ENCODE results near the gene CBX1. TPM values are rescaled to one million over a fixed set of nuclear protein-coding genes. Genes with fewer than 3 reads are reported as not detected.

Gene CBX1
- total and polyA plus RNA-seq, 2 of the 13 experiments (the other 11 are each of a cell fraction or from before 2014, with no cell fraction given), result 17.8 to 108 TPM

DNA sequence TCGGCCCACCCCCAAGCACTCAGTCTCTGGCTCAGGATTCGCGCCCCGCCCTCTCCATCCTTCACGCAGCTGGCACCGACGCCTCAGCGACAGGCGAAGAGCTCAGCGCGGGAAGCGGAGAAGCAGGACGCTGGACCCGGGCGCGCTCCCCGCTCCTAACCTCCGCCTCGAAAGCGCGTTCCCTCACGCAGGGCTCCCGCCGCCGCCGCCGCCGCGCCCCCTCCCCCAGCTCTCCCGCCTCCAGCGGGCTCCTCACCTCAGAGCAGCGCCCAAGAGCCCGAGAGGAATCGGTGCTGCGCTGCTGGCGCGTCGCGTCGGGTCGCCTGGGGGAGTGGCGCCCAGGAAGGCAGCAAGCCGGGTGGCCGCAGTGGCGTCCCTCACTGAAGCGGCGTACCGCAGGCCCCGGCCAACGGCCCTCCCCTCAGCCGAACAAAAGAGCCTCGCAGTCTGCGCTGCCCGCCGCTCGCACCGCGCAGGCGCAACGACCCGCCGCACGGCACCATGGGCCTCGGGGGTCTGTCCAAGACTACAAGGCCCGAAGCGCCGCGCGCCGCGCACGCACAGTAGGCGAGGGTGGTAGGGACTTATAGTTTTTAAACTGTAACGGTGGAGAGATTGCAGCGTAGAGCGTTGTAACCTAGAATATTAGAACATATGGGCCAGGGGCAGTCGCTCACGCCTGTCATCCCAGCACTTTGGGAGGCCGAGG, at the start of gene CBX1 (continued):
- TF ChIP-seq, protein P1, sequence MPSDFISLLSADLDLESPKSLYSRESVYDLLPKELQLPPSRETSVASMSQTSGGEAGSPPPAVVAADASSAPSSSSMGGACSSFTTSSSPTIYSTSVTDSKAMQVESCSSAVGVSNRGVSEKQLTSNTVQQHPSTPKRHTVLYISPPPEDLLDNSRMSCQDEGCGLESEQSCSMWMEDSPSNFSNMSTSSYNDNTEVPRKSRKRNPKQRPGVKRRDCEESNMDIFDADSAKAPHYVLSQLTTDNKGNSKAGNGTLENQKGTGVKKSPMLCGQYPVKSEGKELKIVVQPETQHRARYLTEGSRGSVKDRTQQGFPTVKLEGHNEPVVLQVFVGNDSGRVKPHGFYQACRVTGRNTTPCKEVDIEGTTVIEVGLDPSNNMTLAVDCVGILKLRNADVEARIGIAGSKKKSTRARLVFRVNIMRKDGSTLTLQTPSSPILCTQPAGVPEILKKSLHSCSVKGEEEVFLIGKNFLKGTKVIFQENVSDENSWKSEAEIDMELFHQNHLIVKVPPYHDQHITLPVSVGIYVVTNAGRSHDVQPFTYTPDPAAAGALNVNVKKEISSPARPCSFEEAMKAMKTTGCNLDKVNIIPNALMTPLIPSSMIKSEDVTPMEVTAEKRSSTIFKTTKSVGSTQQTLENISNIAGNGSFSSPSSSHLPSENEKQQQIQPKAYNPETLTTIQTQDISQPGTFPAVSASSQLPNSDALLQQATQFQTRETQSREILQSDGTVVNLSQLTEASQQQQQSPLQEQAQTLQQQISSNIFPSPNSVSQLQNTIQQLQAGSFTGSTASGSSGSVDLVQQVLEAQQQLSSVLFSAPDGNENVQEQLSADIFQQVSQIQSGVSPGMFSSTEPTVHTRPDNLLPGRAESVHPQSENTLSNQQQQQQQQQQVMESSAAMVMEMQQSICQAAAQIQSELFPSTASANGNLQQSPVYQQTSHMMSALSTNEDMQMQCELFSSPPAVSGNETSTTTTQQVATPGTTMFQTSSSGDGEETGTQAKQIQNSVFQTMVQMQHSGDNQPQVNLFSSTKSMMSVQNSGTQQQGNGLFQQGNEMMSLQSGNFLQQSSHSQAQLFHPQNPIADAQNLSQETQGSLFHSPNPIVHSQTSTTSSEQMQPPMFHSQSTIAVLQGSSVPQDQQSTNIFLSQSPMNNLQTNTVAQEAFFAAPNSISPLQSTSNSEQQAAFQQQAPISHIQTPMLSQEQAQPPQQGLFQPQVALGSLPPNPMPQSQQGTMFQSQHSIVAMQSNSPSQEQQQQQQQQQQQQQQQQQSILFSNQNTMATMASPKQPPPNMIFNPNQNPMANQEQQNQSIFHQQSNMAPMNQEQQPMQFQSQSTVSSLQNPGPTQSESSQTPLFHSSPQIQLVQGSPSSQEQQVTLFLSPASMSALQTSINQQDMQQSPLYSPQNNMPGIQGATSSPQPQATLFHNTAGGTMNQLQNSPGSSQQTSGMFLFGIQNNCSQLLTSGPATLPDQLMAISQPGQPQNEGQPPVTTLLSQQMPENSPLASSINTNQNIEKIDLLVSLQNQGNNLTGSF (CRISPR knock-in tag; IDR thresholded peaks at IDR 0.05), result no peak; the same call in none of the 2 replicates
- TF ChIP-seq ZFP36 (IDR thresholded peaks at IDR 0.05; ENCODE audit: borderline replicate concordance, low read depth, low read length, partially characterized antibody) (no peak), ZNF260 (CRISPR knock-in tag; IDR thresholded peaks at IDR 0.05; ENCODE audit: borderline replicate concordance, low read depth) (no peak), ATRX (CRISPR knock-in tag; IDR thresholded peaks at IDR 0.05; ENCODE audit: borderline replicate concordance) (no peak), NCOA2 (CRISPR knock-in tag; IDR thresholded peaks at IDR 0.05) (no peak), MXD4 (CRISPR knock-in tag; IDR thresholded peaks at IDR 0.05) (peak; percentile 79; the same call in 1 of the 2 replicates), BRD4 (CRISPR knock-in tag; IDR thresholded peaks at IDR 0.05) (peak; percentile 58; the same call in 1 of the 2 replicates), NCOA5 (CRISPR knock-in tag; IDR thresholded peaks at IDR 0.05) (no peak), SIX1 (CRISPR knock-in tag; IDR thresholded peaks at IDR 0.05; ENCODE audit: borderline replicate concordance) (no peak), MIER2 (CRISPR knock-in tag; IDR thresholded peaks at IDR 0.05) (peak; percentile 43), SKI (IDR thresholded peaks at IDR 0.05; ENCODE audit: partially characterized antibody) (peak; percentile 86), ZSCAN30 (CRISPR knock-in tag; IDR thresholded peaks at IDR 0.05) (no peak), TEAD2 (CRISPR knock-in tag; IDR thresholded peaks at IDR 0.05) (no peak), EZH2 (conservative IDR thresholded peaks at IDR 0.05; ENCODE audit: low read depth, low read length) (no peak), PHF20 (CRISPR knock-in tag; IDR thresholded peaks at IDR 0.05) (peak; percentile 75)
- TF ChIP-seq, protein P2, sequence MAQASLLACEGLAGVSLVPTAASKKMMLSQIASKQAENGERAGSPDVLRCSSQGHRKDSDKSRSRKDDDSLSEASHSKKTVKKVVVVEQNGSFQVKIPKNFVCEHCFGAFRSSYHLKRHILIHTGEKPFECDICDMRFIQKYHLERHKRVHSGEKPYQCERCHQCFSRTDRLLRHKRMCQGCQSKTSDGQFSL (CRISPR knock-in tag; IDR thresholded peaks at IDR 0.05), result 0 out of 2 replicates have a peak, but pooled peaks have one; percentile 5
- TF ChIP-seq, protein P3, sequence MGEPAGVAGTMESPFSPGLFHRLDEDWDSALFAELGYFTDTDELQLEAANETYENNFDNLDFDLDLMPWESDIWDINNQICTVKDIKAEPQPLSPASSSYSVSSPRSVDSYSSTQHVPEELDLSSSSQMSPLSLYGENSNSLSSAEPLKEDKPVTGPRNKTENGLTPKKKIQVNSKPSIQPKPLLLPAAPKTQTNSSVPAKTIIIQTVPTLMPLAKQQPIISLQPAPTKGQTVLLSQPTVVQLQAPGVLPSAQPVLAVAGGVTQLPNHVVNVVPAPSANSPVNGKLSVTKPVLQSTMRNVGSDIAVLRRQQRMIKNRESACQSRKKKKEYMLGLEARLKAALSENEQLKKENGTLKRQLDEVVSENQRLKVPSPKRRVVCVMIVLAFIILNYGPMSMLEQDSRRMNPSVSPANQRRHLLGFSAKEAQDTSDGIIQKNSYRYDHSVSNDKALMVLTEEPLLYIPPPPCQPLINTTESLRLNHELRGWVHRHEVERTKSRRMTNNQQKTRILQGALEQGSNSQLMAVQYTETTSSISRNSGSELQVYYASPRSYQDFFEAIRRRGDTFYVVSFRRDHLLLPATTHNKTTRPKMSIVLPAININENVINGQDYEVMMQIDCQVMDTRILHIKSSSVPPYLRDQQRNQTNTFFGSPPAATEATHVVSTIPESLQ (CRISPR knock-in tag; conservative IDR thresholded peaks at IDR 0.05), result no peak
- TF ChIP-seq, protein P4, sequence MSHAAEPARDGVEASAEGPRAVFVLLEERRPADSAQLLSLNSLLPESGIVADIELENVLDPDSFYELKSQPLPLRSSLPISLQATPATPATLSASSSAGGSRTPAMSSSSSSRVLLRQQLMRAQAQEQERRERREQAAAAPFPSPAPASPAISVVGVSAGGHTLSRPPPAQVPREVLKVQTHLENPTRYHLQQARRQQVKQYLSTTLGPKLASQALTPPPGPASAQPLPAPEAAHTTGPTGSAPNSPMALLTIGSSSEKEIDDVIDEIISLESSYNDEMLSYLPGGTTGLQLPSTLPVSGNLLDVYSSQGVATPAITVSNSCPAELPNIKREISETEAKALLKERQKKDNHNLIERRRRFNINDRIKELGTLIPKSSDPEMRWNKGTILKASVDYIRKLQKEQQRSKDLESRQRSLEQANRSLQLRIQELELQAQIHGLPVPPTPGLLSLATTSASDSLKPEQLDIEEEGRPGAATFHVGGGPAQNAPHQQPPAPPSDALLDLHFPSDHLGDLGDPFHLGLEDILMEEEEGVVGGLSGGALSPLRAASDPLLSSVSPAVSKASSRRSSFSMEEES (CRISPR knock-in tag; IDR thresholded peaks at IDR 0.05), result no peak
- TF ChIP-seq, protein P5, sequence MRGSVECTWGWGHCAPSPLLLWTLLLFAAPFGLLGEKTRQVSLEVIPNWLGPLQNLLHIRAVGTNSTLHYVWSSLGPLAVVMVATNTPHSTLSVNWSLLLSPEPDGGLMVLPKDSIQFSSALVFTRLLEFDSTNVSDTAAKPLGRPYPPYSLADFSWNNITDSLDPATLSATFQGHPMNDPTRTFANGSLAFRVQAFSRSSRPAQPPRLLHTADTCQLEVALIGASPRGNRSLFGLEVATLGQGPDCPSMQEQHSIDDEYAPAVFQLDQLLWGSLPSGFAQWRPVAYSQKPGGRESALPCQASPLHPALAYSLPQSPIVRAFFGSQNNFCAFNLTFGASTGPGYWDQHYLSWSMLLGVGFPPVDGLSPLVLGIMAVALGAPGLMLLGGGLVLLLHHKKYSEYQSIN (CRISPR knock-in tag; IDR thresholded peaks at IDR 0.05; ENCODE audit: borderline replicate concordance), result no peak
